PC-9 (cell line): ENCODE data around the gene CYP24A1.

Experiments
- EZH2 ChIP-seq: fragments of 200-600 bp; sonication (generic); IDR thresholded peaks from 2 replicates; pipeline ENCODE4 v1.8.0; 2017; ENCODE audit warnings: antibody characterized with exemption, low read depth
- TF ChIP-seq, protein P1 (sequence below): fragments of 200-600 bp; sonication (generic); conservative IDR thresholded peaks from 2 replicates; pipeline ENCODE4 v1.6.1; 2017; ENCODE audit warnings: mixed run types, antibody characterized with exemption, mild to moderate bottlenecking, moderate library complexity

DNA sequence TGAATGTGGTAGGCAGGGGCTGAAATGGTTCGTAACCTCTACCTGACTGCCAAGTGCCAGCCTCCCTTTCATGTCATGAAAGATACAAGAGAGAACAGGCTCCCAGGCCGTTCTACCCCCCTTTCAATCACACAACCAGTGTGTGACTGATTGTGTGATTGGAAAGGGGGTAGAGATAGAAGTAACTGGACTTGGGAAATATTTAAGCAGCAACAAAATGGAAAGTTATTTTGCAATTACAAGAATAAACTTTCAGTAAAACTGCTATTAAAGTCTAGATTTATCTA is 20.8 kb downstream of the CYP24A1 start:
- TF ChIP-seq, protein P1, sequence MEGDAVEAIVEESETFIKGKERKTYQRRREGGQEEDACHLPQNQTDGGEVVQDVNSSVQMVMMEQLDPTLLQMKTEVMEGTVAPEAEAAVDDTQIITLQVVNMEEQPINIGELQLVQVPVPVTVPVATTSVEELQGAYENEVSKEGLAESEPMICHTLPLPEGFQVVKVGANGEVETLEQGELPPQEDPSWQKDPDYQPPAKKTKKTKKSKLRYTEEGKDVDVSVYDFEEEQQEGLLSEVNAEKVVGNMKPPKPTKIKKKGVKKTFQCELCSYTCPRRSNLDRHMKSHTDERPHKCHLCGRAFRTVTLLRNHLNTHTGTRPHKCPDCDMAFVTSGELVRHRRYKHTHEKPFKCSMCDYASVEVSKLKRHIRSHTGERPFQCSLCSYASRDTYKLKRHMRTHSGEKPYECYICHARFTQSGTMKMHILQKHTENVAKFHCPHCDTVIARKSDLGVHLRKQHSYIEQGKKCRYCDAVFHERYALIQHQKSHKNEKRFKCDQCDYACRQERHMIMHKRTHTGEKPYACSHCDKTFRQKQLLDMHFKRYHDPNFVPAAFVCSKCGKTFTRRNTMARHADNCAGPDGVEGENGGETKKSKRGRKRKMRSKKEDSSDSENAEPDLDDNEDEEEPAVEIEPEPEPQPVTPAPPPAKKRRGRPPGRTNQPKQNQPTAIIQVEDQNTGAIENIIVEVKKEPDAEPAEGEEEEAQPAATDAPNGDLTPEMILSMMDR = no peak
- TF ChIP-seq EZH2 = no peak
